H1 (cell line): ENCODE measurements around the gene PHF13. TPM values are rescaled to one million over a fixed set of nuclear protein-coding genes. Genes with fewer than 3 reads are reported as not detected.

ENCODE experiments used
- ASH2L ChIP-seq: fragments of 200-600, 300-600 bp; sonication (generic); IDR thresholded peaks from one replicate; pipeline ENCODE4 v1.7.1; 2017; ENCODE audit warnings: low read length
- BCL11A ChIP-seq, 2 experiments: IDR thresholded peaks; one replicate each; pipeline ENCODE4 v1.6.1; 2011; ENCODE audit warnings: low read depth in 2 of 2, low read length in 2 of 2, mild to moderate bottlenecking in 2 of 2
- BRCA1 ChIP-seq: IDR thresholded peaks from 2 replicates; pipeline ENCODE4 v1.6.1; 2012; ENCODE audit warnings: low read depth, low read length, improper control_type of control experiment
- CBX8 ChIP-seq: fragments of 300-800, 300-1000 bp; sonication (generic); IDR thresholded peaks from 2 replicates; pipeline ENCODE4 v1.7.1; 2016; ENCODE audit warnings: low read depth, low read length, borderline replicate concordance
- FOSL1 ChIP-seq: IDR thresholded peaks from 2 replicates; pipeline ENCODE4 v1.6.1; 2011; ENCODE audit warnings: mild to moderate bottlenecking, low read depth, low read length, moderate library complexity; ENCODE audit not compliant: insufficient read depth
- GABPA ChIP-seq: IDR thresholded peaks from 2 replicates; pipeline ENCODE4 v1.6.1; 2011; ENCODE audit warnings: mild to moderate bottlenecking, low read length, moderate library complexity, borderline replicate concordance; ENCODE audit not compliant: insufficient read depth
- HDAC2 ChIP-seq, 2 experiments: fragments of 300-600 bp in 1 of 2; sonication (generic) in 1 of 2; IDR thresholded peaks; 2 replicates each; pipeline ENCODE4 v1.6.1; 2011 to 2012; ENCODE audit warnings: low read depth in 2 of 2, low read length in 2 of 2, mild to moderate bottlenecking in 2 of 2, moderate library complexity in 2 of 2, borderline replicate concordance in 1 of 2, inconsistent platforms in 1 of 2
- JUND ChIP-seq: IDR thresholded peaks from 2 replicates; pipeline ENCODE4 v1.6.1; 2011; ENCODE audit warnings: mild to moderate bottlenecking, improper control_type of control experiment, low read length
- POLR2A ChIP-seq, 2 experiments: IDR thresholded peaks; 1 replicate in 1 of 2; 2 replicates in 1 of 2; pipeline ENCODE4 v1.6.1; 2011; ENCODE audit warnings: low read depth in 2 of 2, low read length in 2 of 2, mild to moderate bottlenecking in 2 of 2; ENCODE audit errors: control extremely low read depth in 1 of 2
- RBBP5 ChIP-seq: IDR thresholded peaks from 2 replicates; pipeline ENCODE4 v1.7.1; 2012; ENCODE audit warnings: low read depth, mild to moderate bottlenecking, inconsistent platforms, low read length, moderate library complexity, borderline replicate concordance
- RFX5 ChIP-seq: IDR thresholded peaks from 2 replicates; pipeline ENCODE4 v1.6.1; 2011; ENCODE audit warnings: low read depth, low read length, improper control_type of control experiment, borderline replicate concordance
- RNF2 ChIP-seq: fragments of 200-900, 300-1000 bp; sonication (generic); IDR thresholded peaks from 2 replicates; pipeline ENCODE4 v1.7.1; 2016; ENCODE audit warnings: borderline replicate concordance, low read depth, mild to moderate bottlenecking, antibody characterized with exemption, low read length; ENCODE audit not compliant: poor library complexity, severe bottlenecking; ENCODE audit errors: missing control alignments
- RXRA ChIP-seq: IDR thresholded peaks from 2 replicates; pipeline ENCODE4 v1.6.1; 2011; ENCODE audit warnings: low read depth, mild to moderate bottlenecking, low read length, moderate library complexity; ENCODE audit not compliant: insufficient read depth
- SAP30 ChIP-seq: fragments of 300-600 bp; sonication (generic); IDR thresholded peaks from 2 replicates; pipeline ENCODE4 v1.7.1; 2012; ENCODE audit warnings: low read length, moderate library complexity, mild to moderate bottlenecking, inconsistent platforms; ENCODE audit not compliant: insufficient read depth, insufficient replicate concordance
- SIN3A ChIP-seq, 2 experiments: IDR thresholded peaks in 1 of 2; conservative IDR thresholded peaks in 1 of 2; 2 replicates each; pipeline ENCODE4 v1.6.1; 2011 to 2012; ENCODE audit warnings: low read length in 2 of 2, improper control_type of control experiment in 1 of 2, low read depth in 1 of 2, mild to moderate bottlenecking in 1 of 2
- SP2 ChIP-seq: IDR thresholded peaks from 2 replicates; pipeline ENCODE4 v1.6.1; 2012; ENCODE audit warnings: mild to moderate bottlenecking, low read length, inconsistent platforms
- TBP ChIP-seq: IDR thresholded peaks from 2 replicates; pipeline ENCODE4 v1.6.1; 2011; ENCODE audit warnings: low read depth, low read length, improper control_type of control experiment
- TCF12 ChIP-seq: IDR thresholded peaks from 2 replicates; pipeline ENCODE4 v1.6.1; 2011; ENCODE audit warnings: low read depth, mild to moderate bottlenecking, low read length
- ZNF274 ChIP-seq: IDR thresholded peaks from 2 replicates; pipeline ENCODE4 v1.7.0; 2012; ENCODE audit warnings: low read length, borderline replicate concordance; ENCODE audit errors: extremely low read depth
- polyA plus RNA-seq, 7 experiments: library from polyadenylated mRNA; depleted of rRNA in 3 of 7; stranded (reverse) in 5 of 7; unstranded in 2 of 7; fragments of >200 nt in 5 of 7; fragments of 200-250 nt in 2 of 7; gene quantifications; 1 replicate in 5 of 7; 2 replicates in 1 of 7; 4 replicates in 1 of 7; pipeline versions ENCODE4 v1.2.1 to v1.2.3, GENCODE V29; 2011 to 2013; ENCODE audit warnings: missing spikeins in 2 of 7, mixed read lengths in 2 of 7
- total RNA-seq: library from RNA; stranded (reverse); fragmentation: NEBNext Ultra II Directional; extraction: Animal tissue kit (Norgen Biotek cat#: 25700); gene quantifications from 2 replicates; pipeline ENCODE4 v1.2.1, GENCODE V29; 2021
- TF ChIP-seq, protein P1 (sequence below): IDR thresholded peaks from 2 replicates; pipeline ENCODE4 v1.6.1; 2012; ENCODE audit warnings: low read length, inconsistent platforms

Gene PHF13
- total and polyA plus RNA-seq, 2 of the 8 experiments (the other 6 are each of a cell fraction or from before 2014, with no cell fraction given), result 11.7 to 39.6 TPM

DNA sequence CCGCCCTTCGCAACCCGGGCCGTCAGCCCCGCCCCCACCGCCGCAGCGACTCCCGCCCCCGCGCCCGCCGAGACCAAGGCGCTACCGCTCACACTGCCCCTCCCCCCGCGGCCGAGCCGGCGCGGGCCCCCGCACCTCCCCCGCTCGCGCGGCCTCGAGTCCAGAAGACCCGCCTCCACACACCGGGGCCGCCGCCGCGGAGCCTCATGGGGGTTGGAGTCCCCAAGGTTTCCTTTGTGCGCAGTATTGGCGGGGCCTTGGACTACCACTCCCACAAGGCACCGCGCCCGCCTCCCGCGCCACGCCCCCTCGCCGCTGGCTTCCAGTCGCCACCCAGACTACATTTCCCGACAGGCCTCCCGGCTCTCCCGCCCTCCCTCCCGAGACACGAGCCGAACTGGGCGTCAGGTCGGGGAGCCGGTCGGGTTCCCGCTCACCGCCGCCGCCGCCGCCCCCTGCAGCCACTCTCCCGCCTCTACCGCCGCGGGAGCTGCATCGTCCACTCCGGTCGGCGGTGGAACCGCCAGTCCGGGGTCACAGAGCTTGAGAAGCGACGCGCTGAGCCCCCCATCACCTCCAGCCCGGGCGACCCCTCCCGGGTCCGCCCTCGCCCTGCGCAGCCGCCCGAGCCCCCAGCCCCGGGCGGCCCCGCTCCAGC lies at the start of gene PHF13 (continued):
- TF ChIP-seq HDAC2 (IDR thresholded peaks at IDR 0.05; ENCODE audit: borderline replicate concordance in 1 of 2, low read depth in 2 of 2, low read length in 2 of 2) (no peak), POLR2A (IDR thresholded peaks at IDR 0.05; ENCODE audit: control extremely low read depth in 1 of 2, low read depth in 2 of 2, low read length in 2 of 2) (no peak; a peak in 1 of 3 replicates), GABPA (no peak), TCF12 (no peak), CBX8 (no peak), BRCA1 (no peak), RXRA (no peak), ZNF274 (no peak), BCL11A (IDR thresholded peaks at IDR 0.05; ENCODE audit: low read depth in 2 of 2, low read length in 2 of 2) (no peak), FOSL1 (no peak), RFX5 (no peak), SIN3A (conservative IDR thresholded peaks at IDR 0.05 in 1 of 2, IDR thresholded peaks at IDR 0.05 in 1 of 2; ENCODE audit: low read depth in 1 of 2, low read length in 2 of 2) (peak in 1 of 2 experiments; percentile 77; a peak in 2 of 4 replicates), TBP (no peak), JUND (no peak), RNF2 (no peak), SAP30 (no peak), SP2 (no peak), RBBP5 (no peak), ASH2L (no peak)
- TF ChIP-seq, protein P1, sequence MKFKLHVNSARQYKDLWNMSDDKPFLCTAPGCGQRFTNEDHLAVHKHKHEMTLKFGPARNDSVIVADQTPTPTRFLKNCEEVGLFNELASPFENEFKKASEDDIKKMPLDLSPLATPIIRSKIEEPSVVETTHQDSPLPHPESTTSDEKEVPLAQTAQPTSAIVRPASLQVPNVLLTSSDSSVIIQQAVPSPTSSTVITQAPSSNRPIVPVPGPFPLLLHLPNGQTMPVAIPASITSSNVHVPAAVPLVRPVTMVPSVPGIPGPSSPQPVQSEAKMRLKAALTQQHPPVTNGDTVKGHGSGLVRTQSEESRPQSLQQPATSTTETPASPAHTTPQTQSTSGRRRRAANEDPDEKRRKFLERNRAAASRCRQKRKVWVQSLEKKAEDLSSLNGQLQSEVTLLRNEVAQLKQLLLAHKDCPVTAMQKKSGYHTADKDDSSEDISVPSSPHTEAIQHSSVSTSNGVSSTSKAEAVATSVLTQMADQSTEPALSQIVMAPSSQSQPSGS, result no peak
